DOHH2 (cell line): Measurements from ENCODE around the gene TRABD.

Experiments used
- H3F3A ChIP-seq: fragments of 200-600 bp; sonication (generic), shearing (Covaris generic); 2 replicates; pipeline ENCODE4 v1.6.0; 2016; ENCODE audit warnings: antibody characterized with exemption, mild to moderate bottlenecking; ENCODE audit not compliant: control insufficient read depth, insufficient read depth
- H3K27ac ChIP-seq: fragments of 200-600 bp; sonication (generic); 2 replicates; pipeline ENCODE4 v1.5.1; 2014; ENCODE audit warnings: low read depth, mild to moderate bottlenecking, low read length, moderate library complexity
- H3K27me3 ChIP-seq: fragments of 200-600 bp; sonication (generic); 2 replicates; pipeline ENCODE4 v1.6.1; 2014; ENCODE audit warnings: mild to moderate bottlenecking, low read length, mixed read lengths; ENCODE audit not compliant: control insufficient read depth
- H3K36me3 ChIP-seq: fragments of 200-600 bp; sonication (generic); 2 replicates; pipeline ENCODE4 v1.6.1; 2014; ENCODE audit warnings: mild to moderate bottlenecking, low read length, moderate library complexity, mixed read lengths; ENCODE audit not compliant: control insufficient read depth
- H3K4me1 ChIP-seq: fragments of 200-600 bp; sonication (generic); 2 replicates; pipeline ENCODE4 v1.6.1; 2014; ENCODE audit warnings: mild to moderate bottlenecking, low read length, mixed read lengths; ENCODE audit not compliant: control insufficient read depth
- H3K4me2 ChIP-seq: fragments of 200-600 bp; sonication (generic); 2 replicates; pipeline ENCODE4 v1.6.0; 2014; ENCODE audit warnings: mild to moderate bottlenecking, low read length, moderate library complexity
- H3K4me3 ChIP-seq: fragments of 200-600 bp; sonication (generic); 2 replicates; pipeline ENCODE4 v1.5.1; 2014; ENCODE audit warnings: mild to moderate bottlenecking, low read length, mixed read lengths
- H3K79me2 ChIP-seq: fragments of 200-600 bp; sonication (generic); 2 replicates; pipeline ENCODE4 v1.6.1; 2014; ENCODE audit warnings: mild to moderate bottlenecking, low read length, mixed read lengths; ENCODE audit not compliant: control insufficient read depth
- H3K9me2 ChIP-seq: fragments of 200-600 bp; sonication (generic); replicated peaks from 2 replicates; pipeline ENCODE4 v1.6.1; 2014; ENCODE audit warnings: mild to moderate bottlenecking, low read length, mixed read lengths; ENCODE audit not compliant: control insufficient read depth
- H3K9me3 ChIP-seq: fragments of 200-600 bp; sonication (generic); 2 replicates; pipeline ENCODE4 v1.6.1; 2014; ENCODE audit warnings: antibody characterized with exemption, low read length, mixed read lengths; ENCODE audit not compliant: control insufficient read depth, insufficient read depth
- H4K20me1 ChIP-seq: fragments of 200-600 bp; sonication (generic); 2 replicates; pipeline ENCODE4 v1.6.0; 2014; ENCODE audit warnings: low read depth, mild to moderate bottlenecking, antibody characterized with exemption, low read length, moderate library complexity; ENCODE audit not compliant: control insufficient read depth, insufficient read depth
- CTCF ChIP-seq: fragments of 200-600 bp; sonication (generic); IDR thresholded peaks from one replicate; pipeline ENCODE4 v1.5.1; 2014; ENCODE audit warnings: antibody characterized with exemption, mild to moderate bottlenecking, low read depth, low read length; ENCODE audit not compliant: poor library complexity, severe bottlenecking
- EZH2phosphoT487 ChIP-seq: fragments of 200-600 bp; sonication (generic); IDR thresholded peaks from 2 replicates; pipeline ENCODE4 v1.6.1; 2017; ENCODE audit warnings: borderline replicate concordance, mild to moderate bottlenecking, antibody characterized with exemption, low read length, moderate library complexity, mixed read lengths

Gene TRABD

GRCh38 chr22:50175921-50176849 is 9.5 kb upstream of the TRABD start:
- TF ChIP-seq CTCF = no peak
- TF ChIP-seq EZH2phosphoT487 = no peak
- peaks cover 3% of the 10 kb centered on the region; the same call in 1 of the 2 replicates for H3F3A ChIP-seq
- no peaks in the 10 kb centered on the region for H3K9me3 ChIP-seq
- no peak overlapping the region for H3K4me2 ChIP-seq
- H3K36me3 ChIP-seq = no peaks in the 10 kb centered on the region
- H3K4me3 ChIP-seq = no peak overlapping the region
- no peaks in the 10 kb centered on the region for H4K20me1 ChIP-seq
- no peaks in the 10 kb centered on the region for H3K9me2 ChIP-seq
- H3K4me1 ChIP-seq = peaks cover 23% of the 10 kb centered on the region
- H3K79me2 ChIP-seq = no peaks in the 10 kb centered on the region
- no peak overlapping the region for H3K27ac ChIP-seq
- H3K27me3 ChIP-seq = no peaks in the 10 kb centered on the region

- H3K9me2 ChIP-seq = no peaks in the 10 kb centered on the region
- no peaks in the 10 kb centered on the region for H3K27me3 ChIP-seq
- no peak overlapping the region for H3K4me2 ChIP-seq
- H3K27ac ChIP-seq = no peak overlapping the region
- H3F3A ChIP-seq = peaks cover 3% of the 10 kb centered on the region; the same call in 1 of the 2 replicates
- no peaks in the 10 kb centered on the region for H3K9me3 ChIP-seq
- H3K4me3 ChIP-seq = no peak overlapping the region
- no peak for TF ChIP-seq CTCF
- no peak for TF ChIP-seq EZH2phosphoT487
- no peaks in the 10 kb centered on the region for H3K36me3 ChIP-seq
- H3K79me2 ChIP-seq = no peaks in the 10 kb centered on the region
- H3K4me1 ChIP-seq = peaks cover 23% of the 10 kb centered on the region
- no peaks in the 10 kb centered on the region for H4K20me1 ChIP-seq
Measured at GRCh38 chr22:50176850-50177536, 8.7 kb upstream of the TRABD start.

- TF ChIP-seq CTCF (no peak), EZH2phosphoT487 (no peak)
- Histone ChIP-seq H3K9me3 (no peaks in the 10 kb centered on the region), H4K20me1 (no peaks in the 10 kb centered on the region), H3K79me2 (no peaks in the 10 kb centered on the region), H3K9me2 (no peaks in the 10 kb centered on the region), H3K4me2 (no peak overlapping the region), H3K27ac (no peak overlapping the region), H3K4me1 (peaks cover 23% of the 10 kb centered on the region), H3F3A (peaks cover 3% of the 10 kb centered on the region; the same call in 1 of the 2 replicates), H3K4me3 (no peak overlapping the region), H3K27me3 (no peaks in the 10 kb centered on the region), H3K36me3 (no peaks in the 10 kb centered on the region)
Measured at GRCh38 chr22:50177537-50178470, 7.9 kb upstream of the TRABD start.
